Measurements from ENCODE around the gene AP2M1.
"Not testable (repeated sequence)": the region's sequence is repeated elsewhere in the genome, so short reads cannot be mapped to it uniquely, and the experiment has no call there.

AP2M1 gene

DNA sequence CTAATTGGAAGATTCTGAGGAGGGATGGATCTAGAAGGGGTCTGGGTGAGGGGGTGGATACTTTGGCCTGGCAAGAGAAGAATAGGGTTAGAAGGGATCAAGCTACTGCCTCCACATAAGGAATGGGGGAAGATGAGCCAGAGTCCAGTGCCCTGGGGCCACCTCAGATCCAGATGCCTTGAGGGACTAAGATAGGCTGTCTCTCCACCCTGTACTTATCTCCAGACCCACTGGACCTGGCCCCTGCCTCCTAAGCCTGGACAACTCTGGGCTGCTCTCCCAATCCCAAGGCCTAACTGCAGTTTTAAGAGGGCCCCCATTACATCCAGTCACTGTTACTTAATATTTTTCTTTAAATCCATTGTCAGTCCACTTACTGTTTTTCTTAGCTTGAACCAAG is 17.4 kb upstream of the AP2M1 start:
- no peak for DNase-seq

DNA sequence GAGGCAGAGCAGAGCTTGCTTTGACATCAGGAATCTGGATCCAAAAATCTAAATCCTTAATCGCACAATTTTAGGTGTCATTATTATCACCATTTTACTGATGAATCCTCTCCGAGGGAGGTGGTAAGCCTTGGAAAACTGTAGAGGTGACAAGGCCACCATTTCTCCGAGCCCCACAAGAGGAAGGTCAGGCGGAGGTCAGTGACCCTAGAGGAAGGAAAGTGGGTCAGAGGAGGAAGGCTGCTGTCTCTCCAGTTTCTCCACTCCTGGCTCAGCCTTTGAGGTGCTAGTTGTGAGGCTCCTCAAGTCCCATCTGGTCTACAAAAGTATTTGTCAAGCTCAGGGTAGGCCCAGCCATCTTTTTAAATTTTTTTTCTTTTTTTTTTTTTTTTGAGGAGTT is 16.3 kb upstream of the AP2M1 start:
- no peak for DNase-seq

DNA sequence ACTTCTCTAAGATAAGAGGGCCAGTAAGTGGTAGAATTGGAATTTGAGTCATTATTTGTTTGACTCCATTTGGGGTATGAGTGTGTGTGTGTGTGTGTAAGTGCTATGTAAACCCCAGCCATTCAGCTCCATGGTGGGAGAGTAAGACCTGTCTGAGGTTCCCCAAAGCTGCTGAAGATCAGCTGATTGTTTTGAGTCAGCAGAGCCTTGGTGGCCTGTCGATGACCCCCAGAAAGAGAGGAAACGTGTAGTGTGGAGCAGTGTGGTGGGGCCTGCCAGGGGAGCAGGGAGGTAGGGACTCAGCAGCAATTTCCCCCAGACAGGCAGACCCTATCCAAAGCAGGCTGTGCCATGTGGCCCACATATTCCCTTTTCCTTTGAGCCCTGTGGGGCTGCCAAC is 14.2 kb upstream of the AP2M1 start:
- DNase-seq: no peak

DNA sequence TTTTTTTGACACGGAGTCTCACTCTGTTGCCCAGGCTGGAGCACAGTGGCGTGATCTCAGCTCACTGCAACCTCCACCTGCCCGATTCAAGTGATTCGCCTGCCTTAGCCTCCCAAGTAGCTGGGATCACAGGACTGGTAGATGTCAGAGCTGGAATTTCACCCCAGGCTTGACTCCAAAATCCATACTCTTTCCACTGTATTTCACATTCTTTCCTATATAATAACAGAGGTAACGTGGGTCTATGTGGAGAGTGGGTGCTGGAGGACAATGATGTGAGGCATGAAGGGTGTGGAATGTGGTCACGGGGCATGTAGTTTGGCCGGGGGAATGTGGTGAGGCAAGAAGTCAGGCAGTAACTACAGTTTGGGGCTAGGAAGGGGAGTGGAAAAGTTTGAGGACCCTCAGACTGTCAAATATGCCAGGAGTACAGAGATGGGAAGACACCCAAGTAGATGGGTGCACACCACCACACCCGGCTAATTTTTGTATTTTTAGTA is 12.0 kb upstream of the AP2M1 start:
- DNase-seq: not testable (repeated sequence)

DNA sequence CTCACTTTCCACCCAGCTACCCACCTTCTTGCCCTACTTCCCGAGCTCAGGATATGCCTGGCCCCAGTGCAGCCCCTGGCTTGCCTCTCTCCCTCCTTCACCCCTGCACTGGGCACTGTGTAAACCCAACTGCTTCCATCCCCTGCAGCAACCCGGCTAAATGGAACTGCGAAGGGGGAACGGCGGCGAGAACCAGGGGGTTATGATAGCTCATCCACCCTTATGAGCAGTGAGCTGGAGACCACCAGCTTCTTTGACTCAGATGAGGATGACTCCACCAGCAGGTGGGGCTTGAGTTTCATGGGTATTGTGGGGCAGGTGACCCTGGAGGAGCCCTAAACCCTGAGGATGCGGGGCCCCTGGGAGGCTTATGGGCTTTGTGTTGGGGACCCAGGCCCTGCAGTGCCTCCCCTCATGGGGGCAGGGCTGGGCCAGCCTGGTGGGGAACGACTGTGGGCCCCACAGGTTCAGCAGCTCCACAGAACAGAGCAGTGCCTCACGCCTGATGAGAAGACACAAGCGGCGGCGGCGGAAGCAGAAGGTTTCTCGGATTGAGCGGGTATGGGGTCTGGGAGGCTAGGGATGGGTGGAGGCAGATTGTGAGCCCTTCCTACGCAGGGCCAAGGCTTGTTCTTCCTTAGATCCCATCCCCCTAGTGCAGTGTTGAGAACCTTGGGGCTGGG is 9.9 kb upstream of the AP2M1 start:
- no peak for DNase-seq

DNA sequence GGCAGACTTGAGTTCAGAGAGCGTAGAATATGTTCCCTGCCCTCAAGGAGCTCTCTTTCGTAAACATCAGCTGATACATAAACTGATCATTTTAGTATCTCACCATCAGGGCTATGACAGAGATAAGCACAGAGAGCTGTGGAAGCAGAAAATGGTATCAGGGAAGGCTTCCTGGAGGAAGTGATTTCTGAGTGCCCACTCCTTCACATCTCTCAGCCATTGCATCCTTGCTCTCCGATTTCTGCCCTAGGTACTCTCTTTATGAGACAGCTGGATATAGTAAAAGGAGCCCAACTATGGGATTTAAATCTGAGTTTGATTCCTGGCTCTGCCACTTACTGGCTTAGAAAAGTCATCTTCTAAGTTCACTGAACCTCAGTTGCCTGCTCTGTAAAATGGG is 9.1 kb upstream of the AP2M1 start:
- no peak for DNase-seq

DNA sequence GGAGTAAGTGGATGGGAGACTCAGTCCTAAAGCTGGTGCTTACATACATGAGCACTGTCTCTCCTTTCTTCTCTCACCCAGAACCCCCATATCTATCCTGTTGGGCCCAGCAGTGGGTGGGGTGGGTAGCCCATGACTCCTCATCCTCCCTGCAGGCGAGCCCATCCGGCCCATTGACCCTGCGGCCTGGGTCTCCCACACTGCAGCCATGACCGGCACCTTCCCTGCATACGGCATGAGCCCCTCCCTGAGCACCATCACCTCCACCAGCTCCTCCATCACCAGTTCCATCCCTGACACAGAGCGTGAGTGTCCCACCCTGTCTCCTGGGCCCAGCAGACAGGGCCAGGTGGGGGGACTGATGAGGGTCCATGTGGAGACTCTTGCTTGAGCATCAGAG is 8.0 kb upstream of the AP2M1 start:
- no peak for DNase-seq

DNA sequence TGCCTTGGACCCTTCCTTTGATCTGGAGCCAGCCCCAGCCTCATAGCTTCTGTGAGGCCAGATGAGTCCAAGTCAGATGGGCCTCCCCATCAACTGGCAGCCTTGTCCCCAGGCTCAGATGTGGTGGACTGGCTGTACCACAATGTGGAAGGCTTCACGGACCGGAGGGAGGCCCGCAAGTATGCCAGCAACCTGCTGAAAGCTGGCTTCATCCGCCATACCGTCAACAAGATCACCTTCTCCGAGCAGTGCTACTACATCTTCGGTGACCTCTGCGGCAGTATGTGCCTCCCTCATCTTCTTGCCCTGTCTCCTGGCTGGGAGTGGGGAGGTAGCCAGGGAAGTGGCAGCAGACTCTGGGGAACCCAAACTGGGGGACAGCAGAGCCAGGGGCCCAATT is 6.9 kb upstream of the AP2M1 start:
- DNase-seq: no peak

DNA sequence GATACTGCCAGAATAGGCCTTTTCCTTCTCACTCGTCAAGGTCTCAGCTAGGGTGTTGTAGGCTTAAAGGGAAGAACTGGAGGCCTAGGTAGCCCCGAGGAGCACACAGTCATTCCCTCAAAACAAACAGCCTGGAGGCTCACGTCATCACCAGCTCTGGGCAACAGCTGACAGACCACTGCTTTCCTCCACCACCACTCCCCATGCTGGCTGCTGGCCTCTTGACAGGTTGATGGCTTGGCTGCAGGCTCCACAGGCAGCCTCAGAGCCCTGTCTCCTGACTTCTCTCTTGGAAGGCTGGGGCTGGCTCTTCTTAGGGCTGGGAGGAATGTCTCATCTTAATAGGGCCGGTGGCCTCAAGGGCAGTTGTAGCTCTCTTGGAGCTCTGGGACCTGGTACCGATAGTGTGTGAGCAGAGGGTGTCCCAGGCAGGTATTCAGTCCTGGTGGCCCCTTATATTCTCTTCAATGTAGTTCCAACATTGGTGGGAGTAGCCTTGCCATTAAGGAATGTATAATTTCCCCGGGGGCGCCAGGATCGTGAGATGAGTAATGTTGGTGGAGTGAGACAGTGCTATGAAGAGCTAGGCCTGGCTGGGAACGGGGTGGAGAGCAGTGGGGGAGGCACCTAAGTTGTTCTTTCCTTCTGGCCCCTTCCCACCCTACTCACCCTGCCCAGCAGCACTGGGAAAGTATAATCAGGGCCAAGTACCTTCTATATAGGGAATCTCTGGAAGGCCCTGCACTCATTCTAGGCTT is 6.1 kb upstream of the AP2M1 start:
- no peak for DNase-seq

DNA sequence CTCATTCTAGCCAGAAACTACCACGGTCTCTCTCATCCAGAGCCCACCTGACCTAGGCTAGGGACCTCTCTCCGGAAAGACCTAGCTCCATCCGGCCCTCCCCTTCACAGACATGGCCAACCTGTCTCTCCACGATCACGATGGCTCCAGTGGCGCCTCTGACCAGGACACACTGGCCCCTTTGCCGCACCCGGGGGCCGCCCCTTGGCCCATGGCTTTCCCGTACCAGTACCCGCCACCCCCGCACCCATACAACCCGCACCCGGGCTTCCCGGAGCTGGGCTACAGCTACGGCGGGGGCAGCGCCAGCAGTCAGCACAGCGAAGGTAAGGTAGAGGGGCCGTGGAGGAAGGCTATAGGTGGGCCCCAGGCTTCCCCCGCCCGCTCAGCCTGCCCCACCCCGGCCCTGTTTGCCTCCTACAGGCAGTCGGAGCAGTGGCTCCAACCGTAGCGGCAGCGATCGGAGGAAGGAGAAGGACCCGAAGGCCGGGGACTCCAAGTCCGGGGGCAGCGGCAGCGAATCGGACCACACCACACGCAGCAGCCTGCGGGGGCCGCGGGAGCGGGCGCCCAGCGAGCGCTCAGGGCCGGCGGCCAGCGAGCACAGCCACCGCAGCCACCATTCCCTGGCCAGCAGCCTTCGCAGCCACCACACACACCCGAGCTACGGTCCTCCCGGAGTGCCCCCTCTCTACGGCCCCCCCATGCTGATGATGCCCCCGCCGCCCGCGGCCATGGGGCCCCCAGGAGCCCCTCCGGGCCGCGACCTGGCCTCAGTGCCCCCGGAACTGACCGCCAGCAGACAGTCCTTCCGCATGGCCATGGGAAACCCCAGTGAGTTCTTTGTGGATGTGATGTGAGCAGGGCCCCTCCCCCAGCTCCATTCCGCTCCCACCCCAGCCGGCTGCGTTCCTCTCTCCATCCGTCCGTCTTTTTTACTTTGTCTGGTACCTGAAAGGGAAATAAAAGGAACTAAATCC is 4.5 kb upstream of the AP2M1 start:
- DNase-seq: no peak

DNA sequence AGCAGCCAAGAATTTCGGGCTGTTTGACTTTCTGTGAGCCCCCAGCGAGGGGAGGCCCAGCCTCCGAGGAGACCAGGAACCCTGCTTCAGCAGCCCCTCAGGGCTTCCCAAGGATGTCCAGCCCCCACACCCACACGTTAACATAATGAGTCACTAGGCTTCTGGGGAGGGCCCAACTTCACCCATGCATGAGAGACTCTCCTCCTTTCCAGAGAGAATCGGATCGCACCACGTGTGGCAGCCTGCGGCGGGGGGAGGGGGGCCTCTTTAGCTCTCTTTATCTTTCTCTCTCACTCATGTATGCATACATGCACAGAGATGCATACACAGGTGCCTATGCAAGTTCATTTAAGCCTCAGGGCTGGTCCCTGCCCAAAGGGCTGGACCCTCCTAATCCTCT is 3.1 kb upstream of the AP2M1 start:
- DNase-seq: no peak

DNA sequence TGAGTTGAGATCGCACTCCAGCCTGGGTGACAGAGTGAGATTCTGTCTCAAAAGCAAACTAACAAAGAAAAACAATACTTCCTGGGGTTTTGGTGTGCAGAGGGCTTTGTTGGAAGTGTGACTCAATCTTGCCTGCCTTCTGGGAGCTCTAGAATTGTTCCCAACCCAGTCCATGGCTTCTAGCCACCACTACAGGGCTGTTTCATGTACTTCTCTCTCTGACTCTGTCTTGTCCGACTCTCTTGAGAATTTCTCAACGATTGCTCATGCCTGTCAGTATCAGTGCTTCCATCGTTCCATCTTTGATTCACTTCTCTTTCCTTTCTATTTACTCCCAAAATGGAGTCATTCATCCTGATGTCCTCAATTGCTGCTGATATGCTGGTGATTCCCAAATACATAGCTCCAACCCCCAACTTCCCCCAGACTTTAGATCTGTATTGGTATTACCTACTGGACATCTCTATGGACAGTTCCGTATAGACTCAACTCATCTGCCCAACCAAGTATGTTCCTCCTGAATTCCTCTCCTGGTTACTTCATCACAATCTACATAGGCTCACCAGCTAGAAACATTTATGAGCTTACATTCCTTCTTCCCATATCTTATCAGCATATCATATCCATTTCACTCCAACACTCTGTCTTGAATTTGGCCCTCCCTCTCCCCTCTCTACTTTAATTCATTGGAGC is 1.8 kb upstream of the AP2M1 start:
- DNase-seq: no peak

DNA sequence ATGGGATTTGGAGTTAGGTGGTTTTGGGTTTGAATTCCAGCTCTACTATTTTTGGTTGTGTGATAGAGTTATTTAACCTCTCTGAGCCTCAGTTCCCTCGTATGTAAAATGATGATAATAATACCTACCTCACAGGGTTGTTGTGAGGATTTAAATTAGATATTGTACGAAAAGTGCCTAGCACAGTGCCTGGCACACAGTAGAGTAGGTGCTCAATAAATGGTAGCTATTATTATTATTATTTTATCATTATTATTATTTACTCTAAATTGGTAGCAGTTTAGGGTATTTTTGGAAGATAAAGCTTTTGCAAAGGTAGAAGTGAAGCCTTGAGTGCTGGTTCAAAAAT is 1.3 kb upstream of the AP2M1 start:
- no peak for DNase-seq

DNA sequence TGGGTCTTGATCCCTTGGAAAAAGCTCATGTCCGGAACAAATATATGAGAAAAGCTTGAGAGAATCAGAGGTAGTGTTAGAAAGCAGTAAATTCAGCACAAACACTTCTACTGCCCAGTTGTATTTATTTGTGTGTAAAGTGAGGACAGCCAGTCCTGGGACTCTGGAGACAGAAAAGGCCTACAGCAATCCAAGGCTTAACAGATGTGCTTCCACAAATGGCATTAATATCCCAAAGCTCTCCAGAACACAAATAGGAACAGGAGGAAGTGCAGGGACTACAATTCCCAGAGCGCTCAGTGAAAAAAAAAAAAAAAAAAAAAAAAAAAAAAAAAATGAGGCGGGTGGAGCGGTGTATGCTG is 390 bp upstream of the AP2M1 start:
- DNase-seq: no peak

DNA sequence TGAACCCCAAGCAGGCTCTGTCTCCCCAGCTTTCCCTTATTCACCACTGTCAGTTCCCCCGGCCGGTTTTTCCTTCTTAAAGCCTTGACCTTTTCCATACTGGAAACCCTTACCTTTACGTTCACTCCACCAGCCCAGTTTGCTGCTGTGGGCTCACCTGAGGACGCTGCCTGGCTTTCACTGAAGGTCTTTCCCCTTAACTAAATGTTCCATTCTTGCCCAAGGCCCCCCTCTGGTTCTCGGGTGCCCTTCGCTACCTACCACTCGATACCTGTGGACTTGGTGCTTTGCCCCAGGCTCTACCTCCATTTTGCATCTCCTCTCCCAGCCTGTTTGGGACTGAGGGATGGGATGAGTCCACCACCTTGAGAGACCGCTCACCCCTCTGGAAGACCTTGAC is 851 bp downstream of the AP2M1 start:
- DNase-seq: no peak

DNA sequence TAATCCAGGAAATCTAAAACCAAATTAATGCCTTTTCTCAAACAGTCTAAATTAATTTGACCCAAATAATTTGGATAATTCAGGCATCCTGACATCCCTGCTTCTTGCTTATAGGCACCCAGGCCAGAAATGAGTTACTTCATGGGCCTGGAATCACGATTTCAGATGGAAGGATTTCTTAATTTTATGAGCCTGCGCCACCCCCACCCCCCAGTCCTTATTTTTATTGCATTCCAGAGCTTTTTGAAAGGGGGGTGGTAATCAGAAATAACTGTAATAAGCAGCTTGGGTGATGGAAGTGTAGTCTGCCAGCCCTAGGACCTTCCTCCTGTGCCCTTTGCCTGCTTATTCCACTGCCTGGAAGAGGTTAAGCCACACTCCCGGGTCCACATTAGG is 1.3 kb downstream of the AP2M1 start:
- no peak for DNase-seq

DNA sequence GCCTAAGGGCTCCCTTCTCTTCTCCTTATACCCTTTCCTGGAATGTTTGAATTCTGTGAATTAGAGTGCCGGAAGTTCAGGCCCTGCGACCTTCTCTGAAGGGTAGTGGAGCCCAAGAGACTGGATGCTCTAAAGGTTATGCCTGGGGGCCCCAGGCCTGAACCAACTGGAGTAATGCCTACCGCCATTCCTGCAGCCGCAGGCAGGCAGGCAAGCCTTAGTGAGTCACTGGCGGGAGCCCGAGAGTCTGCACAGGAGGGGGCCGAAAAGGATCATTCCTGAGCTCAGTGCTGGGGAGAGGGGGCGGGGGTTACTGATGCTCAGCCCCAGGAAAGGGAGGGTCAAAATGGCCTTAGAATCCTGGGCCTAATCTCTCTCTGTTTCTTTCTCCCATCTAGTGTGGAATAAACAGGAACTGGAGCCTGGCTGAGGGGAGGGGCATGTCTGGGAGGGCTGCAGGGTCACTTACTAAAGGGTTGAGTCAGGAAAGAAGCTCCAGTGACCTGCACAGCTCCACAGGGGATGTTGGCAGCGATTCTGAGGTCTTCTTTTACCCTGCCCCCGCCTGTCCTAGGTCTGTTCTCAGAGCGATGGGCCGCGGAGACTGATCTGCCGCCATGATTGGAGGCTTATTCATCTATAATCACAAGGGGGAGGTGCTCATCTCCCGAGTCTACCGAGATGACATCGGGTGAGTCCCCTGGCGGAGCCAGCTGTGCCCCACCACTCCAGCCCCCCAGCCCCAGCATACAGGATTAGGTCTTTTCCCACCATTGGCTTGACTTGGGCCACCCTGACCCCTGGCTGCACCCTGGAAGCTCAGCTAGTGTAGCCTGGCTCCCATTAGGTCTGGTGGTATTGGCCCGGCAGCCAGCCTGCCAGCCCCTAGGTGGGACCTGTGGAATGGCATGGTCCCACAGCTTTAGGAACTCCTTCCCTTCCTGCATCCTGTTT is 2.0 kb downstream of the AP2M1 start:
- DNase-seq: peak in 1 of 2 experiments; percentile 16

DNA sequence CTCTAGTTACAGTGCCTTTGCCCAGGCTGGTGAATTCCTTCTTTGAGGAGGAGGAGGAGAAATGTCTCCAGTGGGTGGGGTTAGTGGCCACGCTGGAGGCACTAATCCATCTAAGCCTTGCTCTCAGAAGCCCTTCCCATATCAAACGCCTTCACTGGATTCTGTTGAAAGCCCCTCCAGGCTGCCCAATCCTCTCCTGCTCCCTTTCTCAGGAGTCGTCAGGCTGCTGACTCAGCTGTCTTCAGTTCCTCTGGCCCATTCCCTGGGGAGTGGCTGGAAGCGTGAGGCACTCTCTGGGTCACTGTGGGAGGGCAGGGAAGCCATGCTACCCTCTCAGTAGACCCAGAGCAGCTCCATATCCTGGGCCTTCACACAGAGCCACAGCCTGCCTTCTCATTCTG is 2.7 kb downstream of the AP2M1 start:
- DNase-seq: no peak

DNA sequence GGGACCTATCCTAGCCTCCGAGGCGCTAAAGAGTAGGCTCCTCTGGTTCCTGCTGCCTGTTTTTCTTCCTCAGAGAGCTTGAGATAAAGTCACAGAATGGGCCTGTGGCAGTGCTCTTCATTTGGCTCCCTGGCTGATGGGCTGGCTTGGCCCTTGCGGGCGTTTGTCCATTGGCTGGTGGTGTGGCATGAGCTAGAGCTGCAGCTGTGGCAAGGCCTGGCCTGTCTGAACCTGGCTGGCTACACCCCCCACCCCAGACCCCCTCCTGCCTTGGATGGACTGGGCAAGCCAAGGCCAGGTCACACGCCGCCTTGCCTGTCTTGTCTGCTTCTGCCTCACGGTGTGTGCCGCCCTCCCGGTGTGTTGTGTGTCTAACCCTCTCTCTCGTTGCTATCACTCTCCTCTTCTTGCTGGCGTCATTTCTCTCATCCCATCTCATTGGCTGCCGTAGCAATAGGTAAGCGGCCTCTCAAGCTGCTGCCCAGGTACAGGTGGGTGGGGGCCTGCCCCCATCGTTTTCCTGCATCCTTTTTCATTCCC is 3.2 kb downstream of the AP2M1 start:
- DNase-seq: no peak

DNA sequence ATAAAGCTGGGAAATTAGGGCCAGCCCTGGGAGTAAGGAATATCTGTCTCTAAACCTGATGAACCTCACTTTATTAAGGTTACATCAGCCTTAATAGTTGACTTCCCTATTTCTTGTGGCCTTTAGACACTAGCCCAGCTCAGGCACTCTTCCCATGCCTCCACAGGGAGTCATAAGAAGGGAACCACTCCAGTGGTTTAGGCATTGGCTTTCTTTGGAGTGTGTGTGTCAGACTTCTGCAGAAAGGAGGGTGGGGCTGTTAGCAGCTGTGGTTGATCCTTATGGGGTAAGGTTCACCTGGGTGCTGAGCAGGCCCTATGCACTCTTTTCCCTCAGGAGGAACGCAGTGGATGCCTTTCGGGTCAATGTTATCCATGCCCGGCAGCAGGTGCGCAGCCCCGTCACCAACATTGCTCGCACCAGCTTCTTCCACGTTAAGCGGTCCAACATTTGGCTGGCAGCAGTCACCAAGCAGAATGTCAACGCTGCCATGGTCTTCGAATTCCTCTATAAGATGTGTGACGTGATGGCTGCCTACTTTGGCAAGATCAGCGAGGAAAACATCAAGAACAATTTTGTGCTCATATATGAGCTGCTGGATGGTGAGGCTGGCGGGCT is 4.0 kb downstream of the AP2M1 start:
- no peak for DNase-seq

DNA sequence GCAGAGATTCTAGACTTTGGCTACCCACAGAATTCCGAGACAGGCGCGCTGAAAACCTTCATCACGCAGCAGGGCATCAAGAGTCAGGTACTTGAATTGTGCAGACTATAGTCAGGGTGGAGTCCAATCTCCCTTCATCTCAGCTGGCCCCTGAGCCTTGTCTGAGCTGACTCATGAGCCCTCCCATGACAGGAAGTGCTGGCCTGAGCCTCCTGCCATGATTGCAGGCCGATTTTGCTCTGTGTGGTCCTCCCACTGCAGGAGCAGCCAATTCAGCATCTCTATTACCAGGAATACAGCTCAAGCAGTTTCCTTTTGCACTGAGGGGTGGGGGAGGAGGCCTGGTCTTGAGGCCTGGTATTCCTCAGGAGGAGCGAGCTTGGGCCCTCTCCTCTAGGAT is 5.5 kb downstream of the AP2M1 start:
- no peak for DNase-seq

Data from NCI-H446 (cell line).